Suprapubic skin (tissue), 4 donors: ENCODE data around the gene ATOH8.

Experiments used
- EP300 ChIP-seq: sonication (generic); formaldehyde crosslinking; IDR thresholded peaks from one replicate; pipeline ENCODE4 v1.6.1; 2017; ENCODE audit warnings: antibody characterized with exemption
- POLR2A ChIP-seq, 2 donors: fragments of 450-650 bp; IDR thresholded peaks; one replicate each; pipeline ENCODE4 v1.6.1; 2017; ENCODE audit warnings: antibody characterized with exemption in 2 of 2, mild to moderate bottlenecking in 2 of 2, moderate library complexity in 2 of 2
- POLR2AphosphoS5 ChIP-seq, 3 donors: sonication (generic); formaldehyde crosslinking; IDR thresholded peaks; one replicate each; pipeline ENCODE4 v1.6.1; 2017; ENCODE audit warnings: antibody characterized with exemption in 3 of 3
- TF ChIP-seq, protein P1 (sequence below), 2 donors: fragments of 200-600 bp in 1 of 2; fragments of 450-650 bp in 1 of 2; sonication (generic) in 1 of 2; IDR thresholded peaks; one replicate each; pipeline ENCODE4 v1.5.1; 2016 to 2019; ENCODE audit warnings: antibody characterized with exemption in 2 of 2, mild to moderate bottlenecking in 1 of 2, moderate library complexity in 1 of 2

- TF ChIP-seq, protein P1, sequence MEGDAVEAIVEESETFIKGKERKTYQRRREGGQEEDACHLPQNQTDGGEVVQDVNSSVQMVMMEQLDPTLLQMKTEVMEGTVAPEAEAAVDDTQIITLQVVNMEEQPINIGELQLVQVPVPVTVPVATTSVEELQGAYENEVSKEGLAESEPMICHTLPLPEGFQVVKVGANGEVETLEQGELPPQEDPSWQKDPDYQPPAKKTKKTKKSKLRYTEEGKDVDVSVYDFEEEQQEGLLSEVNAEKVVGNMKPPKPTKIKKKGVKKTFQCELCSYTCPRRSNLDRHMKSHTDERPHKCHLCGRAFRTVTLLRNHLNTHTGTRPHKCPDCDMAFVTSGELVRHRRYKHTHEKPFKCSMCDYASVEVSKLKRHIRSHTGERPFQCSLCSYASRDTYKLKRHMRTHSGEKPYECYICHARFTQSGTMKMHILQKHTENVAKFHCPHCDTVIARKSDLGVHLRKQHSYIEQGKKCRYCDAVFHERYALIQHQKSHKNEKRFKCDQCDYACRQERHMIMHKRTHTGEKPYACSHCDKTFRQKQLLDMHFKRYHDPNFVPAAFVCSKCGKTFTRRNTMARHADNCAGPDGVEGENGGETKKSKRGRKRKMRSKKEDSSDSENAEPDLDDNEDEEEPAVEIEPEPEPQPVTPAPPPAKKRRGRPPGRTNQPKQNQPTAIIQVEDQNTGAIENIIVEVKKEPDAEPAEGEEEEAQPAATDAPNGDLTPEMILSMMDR (IDR thresholded peaks at IDR 0.05) = no peak
- TF ChIP-seq EP300 (no peak), POLR2A (IDR thresholded peaks at IDR 0.05) (no peak), POLR2AphosphoS5 (IDR thresholded peaks at IDR 0.05) (no peak)
Measured at GRCh38 chr2:85712849-85713612, 40.8 kb upstream of the ATOH8 start.
